ENCODE data around the gene ROBO4.
A peak's percentile ranks its signal among the peaks of the same experiment; 100 is the strongest.

ROBO4 gene

GRCh38 chr11:124889191-124890091, 8.2 kb downstream of the ROBO4 start:
- no peaks in the 10 kb centered on the region for H3K9me3 ChIP-seq (ENCODE audit: control insufficient read depth, insufficient read depth, low read length)
- H3K9ac ChIP-seq (ENCODE audit: low read depth, low read length): no peak overlapping the region
- H3K36me3 ChIP-seq (ENCODE audit: insufficient read depth, low read length): no peaks in the 10 kb centered on the region

GRCh38 chr11:124887667-124888013, 10.0 kb downstream of the ROBO4 start:
- Histone ChIP-seq H3K4me1 (ENCODE audit: insufficient read depth, low read length) (no peaks in the 10 kb centered on the region; the same call in 1 of the 2 replicates), H3K36me3 (ENCODE audit: insufficient read depth, low read length) (no peaks in the 10 kb centered on the region), H3K9me3 (ENCODE audit: control insufficient read depth, insufficient read depth, low read length) (no peaks in the 10 kb centered on the region), H3K9ac (ENCODE audit: low read depth, low read length) (no peak overlapping the region)

More at GRCh38 chr11:124889191-124890091, 8.2 kb downstream of the ROBO4 start:
- no peaks in the 10 kb centered on the region; the same call in 1 of the 2 replicates for H3K4me1 ChIP-seq (ENCODE audit: insufficient read depth, low read length)

GRCh38 chr11:124886978-124887666, 10.5 kb downstream of the ROBO4 start:
- no peaks in the 10 kb centered on the region; the same call in 1 of the 2 replicates for H3K4me1 ChIP-seq (ENCODE audit: insufficient read depth, low read length)
- no peaks in the 10 kb centered on the region for H3K9me3 ChIP-seq (ENCODE audit: control insufficient read depth, insufficient read depth, low read length)
- H3K9ac ChIP-seq (ENCODE audit: low read depth, low read length): no peak overlapping the region
- H3K36me3 ChIP-seq (ENCODE audit: insufficient read depth, low read length): no peaks in the 10 kb centered on the region

- Histone ChIP-seq H3K9me3 (ENCODE audit: control insufficient read depth, insufficient read depth, low read length) (no peaks in the 10 kb centered on the region), H3K9ac (ENCODE audit: low read depth, low read length) (no peak overlapping the region), H3K36me3 (ENCODE audit: insufficient read depth, low read length) (no peaks in the 10 kb centered on the region), H3K4me1 (ENCODE audit: insufficient read depth, low read length) (no peaks in the 10 kb centered on the region; the same call in 1 of the 2 replicates)
Observed at GRCh38 chr11:124886476-124886875, 11.2 kb downstream of the ROBO4 start.

- H3K36me3 ChIP-seq (ENCODE audit: insufficient read depth, low read length): no peaks in the 10 kb centered on the region
- no peak overlapping the region for H3K9ac ChIP-seq (ENCODE audit: low read depth, low read length)
- H3K4me1 ChIP-seq (ENCODE audit: insufficient read depth, low read length): no peaks in the 10 kb centered on the region
- H3K9me3 ChIP-seq (ENCODE audit: control insufficient read depth, insufficient read depth, low read length): no peaks in the 10 kb centered on the region
Observed at GRCh38 chr11:124884869-124885479, 12.7 kb downstream of the ROBO4 start.

- H3K4me1 ChIP-seq (ENCODE audit: insufficient read depth, low read length): no peaks in the 10 kb centered on the region
- H3K9me3 ChIP-seq (ENCODE audit: control insufficient read depth, insufficient read depth, low read length): no peaks in the 10 kb centered on the region
- H3K9ac ChIP-seq (ENCODE audit: low read depth, low read length): no peak overlapping the region
- H3K36me3 ChIP-seq (ENCODE audit: insufficient read depth, low read length): no peaks in the 10 kb centered on the region
Observed at GRCh38 chr11:124884340-124884739, 13.3 kb downstream of the ROBO4 start.

- H3K36me3 ChIP-seq (ENCODE audit: insufficient read depth, low read length): no peaks in the 10 kb centered on the region
- H3K4me1 ChIP-seq (ENCODE audit: insufficient read depth, low read length): no peaks in the 10 kb centered on the region
- no peaks in the 10 kb centered on the region for H3K9me3 ChIP-seq (ENCODE audit: control insufficient read depth, insufficient read depth, low read length)
- H3K9ac ChIP-seq (ENCODE audit: low read depth, low read length): no peak overlapping the region
Observed at GRCh38 chr11:124882339-124883071, 15.2 kb downstream of the ROBO4 start.

GRCh38 chr11:124880958-124881357, 16.7 kb downstream of the ROBO4 start:
- no peak overlapping the region for H3K9ac ChIP-seq (ENCODE audit: low read depth, low read length)
- no peaks in the 10 kb centered on the region for H3K9me3 ChIP-seq (ENCODE audit: control insufficient read depth, insufficient read depth, low read length)
- H3K4me1 ChIP-seq (ENCODE audit: insufficient read depth, low read length): no peaks in the 10 kb centered on the region
- no peaks in the 10 kb centered on the region for H3K36me3 ChIP-seq (ENCODE audit: insufficient read depth, low read length)

- H3K9me3 ChIP-seq (ENCODE audit: control insufficient read depth, insufficient read depth, low read length): no peaks in the 10 kb centered on the region
- no peak overlapping the region for H3K9ac ChIP-seq (ENCODE audit: low read depth, low read length)
- no peaks in the 10 kb centered on the region for H3K4me1 ChIP-seq (ENCODE audit: insufficient read depth, low read length)
Observed at GRCh38 chr11:124880290-124880611, 17.4 kb downstream of the ROBO4 start.

GRCh38 chr11:124879493-124880289, 18.0 kb downstream of the ROBO4 start:
- H3K36me3 ChIP-seq (ENCODE audit: insufficient read depth, low read length): no peaks in the 10 kb centered on the region
- H3K9me3 ChIP-seq (ENCODE audit: control insufficient read depth, insufficient read depth, low read length): no peaks in the 10 kb centered on the region
- H3K9ac ChIP-seq (ENCODE audit: low read depth, low read length): no peak overlapping the region
- H3K4me1 ChIP-seq (ENCODE audit: insufficient read depth, low read length): no peaks in the 10 kb centered on the region

More at GRCh38 chr11:124880290-124880611, 17.4 kb downstream of the ROBO4 start:
- no peaks in the 10 kb centered on the region for H3K36me3 ChIP-seq (ENCODE audit: insufficient read depth, low read length)

GRCh38 chr11:124878759-124879492, 18.7 kb downstream of the ROBO4 start:
- H3K36me3 ChIP-seq (ENCODE audit: insufficient read depth, low read length): no peaks in the 10 kb centered on the region
- no peaks in the 10 kb centered on the region for H3K9me3 ChIP-seq (ENCODE audit: control insufficient read depth, insufficient read depth, low read length)
- no peak overlapping the region for H3K9ac ChIP-seq (ENCODE audit: low read depth, low read length)
- no peaks in the 10 kb centered on the region for H3K4me1 ChIP-seq (ENCODE audit: insufficient read depth, low read length)

GRCh38 chr11:124877910-124878758, 19.5 kb downstream of the ROBO4 start:
- no peaks in the 10 kb centered on the region for H3K4me1 ChIP-seq (ENCODE audit: insufficient read depth, low read length)
- no peaks in the 10 kb centered on the region for H3K9me3 ChIP-seq (ENCODE audit: control insufficient read depth, insufficient read depth, low read length)
- H3K9ac ChIP-seq (ENCODE audit: low read depth, low read length): peak overlapping the region; percentile 89; the same call in 1 of the 2 replicates
- no peaks in the 10 kb centered on the region for H3K36me3 ChIP-seq (ENCODE audit: insufficient read depth, low read length)

Data from ES-I3 (cell line).